Measurements from ENCODE around the gene ANKRD2.

DNA sequence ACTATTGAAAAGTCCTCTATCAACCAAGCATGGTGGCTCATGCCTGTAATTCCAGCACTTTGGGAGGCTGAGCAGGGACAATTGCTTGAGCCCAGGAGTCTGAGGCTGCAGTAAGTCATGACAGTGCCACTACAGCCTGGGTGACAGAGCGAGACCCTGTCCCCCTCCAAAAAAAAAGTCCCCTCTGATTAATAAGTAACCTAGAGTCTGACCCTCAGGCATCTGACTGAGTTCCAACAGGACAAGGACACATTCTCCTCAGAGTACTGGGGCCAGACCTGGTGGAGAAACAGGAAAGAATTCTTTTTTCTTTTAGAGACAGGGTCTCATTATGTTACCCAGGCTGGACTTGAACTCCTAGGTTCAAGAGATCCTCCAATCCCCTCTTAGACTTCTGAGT lies 50.7 kb downstream of the ANKRD2 start:
- TF ChIP-seq, protein P1, sequence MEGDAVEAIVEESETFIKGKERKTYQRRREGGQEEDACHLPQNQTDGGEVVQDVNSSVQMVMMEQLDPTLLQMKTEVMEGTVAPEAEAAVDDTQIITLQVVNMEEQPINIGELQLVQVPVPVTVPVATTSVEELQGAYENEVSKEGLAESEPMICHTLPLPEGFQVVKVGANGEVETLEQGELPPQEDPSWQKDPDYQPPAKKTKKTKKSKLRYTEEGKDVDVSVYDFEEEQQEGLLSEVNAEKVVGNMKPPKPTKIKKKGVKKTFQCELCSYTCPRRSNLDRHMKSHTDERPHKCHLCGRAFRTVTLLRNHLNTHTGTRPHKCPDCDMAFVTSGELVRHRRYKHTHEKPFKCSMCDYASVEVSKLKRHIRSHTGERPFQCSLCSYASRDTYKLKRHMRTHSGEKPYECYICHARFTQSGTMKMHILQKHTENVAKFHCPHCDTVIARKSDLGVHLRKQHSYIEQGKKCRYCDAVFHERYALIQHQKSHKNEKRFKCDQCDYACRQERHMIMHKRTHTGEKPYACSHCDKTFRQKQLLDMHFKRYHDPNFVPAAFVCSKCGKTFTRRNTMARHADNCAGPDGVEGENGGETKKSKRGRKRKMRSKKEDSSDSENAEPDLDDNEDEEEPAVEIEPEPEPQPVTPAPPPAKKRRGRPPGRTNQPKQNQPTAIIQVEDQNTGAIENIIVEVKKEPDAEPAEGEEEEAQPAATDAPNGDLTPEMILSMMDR (IDR thresholded peaks at IDR 0.05; ENCODE audit: insufficient read depth, low read length, poor library complexity, severe bottlenecking) = no peak
- TF ChIP-seq EZH2phosphoT487 (conservative IDR thresholded peaks at IDR 0.05; ENCODE audit: low read length) = no peak

All from SU-DHL-6 (cell line).